ENCODE measurements around the gene TNFAIP3. TPM values are rescaled to one million over a fixed set of nuclear protein-coding genes. Genes with fewer than 3 reads are reported as not detected.
A peak's percentile ranks its signal among the peaks of the same experiment; 100 is the strongest.
"Not testable (repeated sequence)": the region's sequence is repeated elsewhere in the genome, so short reads cannot be mapped to it uniquely, and the experiment has no call there.

TNFAIP3 gene
- 4.6 TPM for total RNA-seq
- long read RNA-seq, partial matches to known transcripts = 5 of 8 reads
- long read RNA-seq, other reads (novel, unspliced or antisense) = 3 of 8 reads

DNA sequence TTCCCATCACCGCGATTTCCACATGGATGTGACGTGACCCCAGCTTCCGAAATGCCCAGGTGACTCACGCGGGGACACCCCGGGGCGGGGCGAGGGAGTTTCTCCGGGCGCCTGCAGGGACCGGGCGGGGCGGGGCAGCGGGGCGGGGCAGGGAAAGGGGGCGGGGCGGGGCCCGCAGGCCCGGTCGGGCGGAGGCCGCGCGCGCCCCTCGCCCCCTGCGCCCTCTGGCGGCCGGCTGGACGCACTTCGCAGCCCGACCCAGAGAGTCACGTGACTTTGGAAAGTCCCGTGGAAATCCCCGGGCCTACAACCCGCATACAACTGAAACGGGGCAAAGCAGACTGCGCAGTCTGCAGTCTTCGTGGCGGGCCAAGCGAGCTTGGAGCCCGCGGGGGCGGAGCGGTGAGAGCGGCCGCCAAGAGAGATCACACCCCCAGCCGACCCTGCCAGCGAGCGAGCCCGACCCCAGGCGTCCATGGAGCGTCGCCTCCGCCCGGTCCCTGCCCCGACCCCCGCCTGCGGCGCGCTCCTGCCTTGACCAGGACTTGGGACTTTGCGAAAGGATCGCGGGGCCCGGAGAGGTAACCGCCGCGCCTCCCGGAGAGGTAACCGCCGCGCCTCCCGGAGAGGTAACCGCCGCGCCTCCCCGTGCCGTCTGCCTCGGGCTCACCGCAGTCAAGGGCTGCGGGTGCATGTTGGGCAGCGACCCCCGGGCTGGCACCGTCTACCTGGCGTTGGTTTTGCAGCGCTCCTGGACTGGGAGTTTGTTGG is at the start of gene TNFAIP3:
TSS of gene TNFAIP3 (plus strand) at position 346 of the 771 bp plus-strand sequence. CDS start 3,969 bp downstream, outside the sequence.
- intact Hi-C loops (cut with DNase I) = loop anchor here (2.0 kb wide), 1 partner anchor 158 kb away; no protein-coding TSS in a partner anchor
- DNase-seq (peak; percentile 95), ATAC-seq (ENCODE audit: poor library complexity) (peak; percentile 93)

DNA sequence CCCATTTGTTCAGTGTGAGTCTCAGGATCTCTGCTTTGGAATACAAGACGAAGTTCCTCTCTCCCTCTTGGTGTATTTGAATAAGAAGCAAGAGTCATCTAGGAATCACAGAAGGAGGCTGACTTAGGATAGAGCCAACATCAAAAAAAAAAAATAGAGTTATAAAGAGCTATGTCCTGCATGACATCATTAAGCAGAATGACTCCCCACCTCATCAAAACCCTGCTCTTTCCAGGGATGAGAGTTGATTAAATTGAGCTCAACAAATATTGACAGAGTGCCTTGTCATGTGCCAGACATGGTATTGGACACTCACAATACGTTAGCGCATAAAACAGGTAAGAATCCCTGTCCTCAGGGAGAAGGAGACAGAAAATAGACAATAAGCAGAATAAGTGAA is 48.6 kb upstream of the TNFAIP3 start:
- intact Hi-C loops (cut with DNase I) = no loop called here
- ATAC-seq (ENCODE audit: poor library complexity) (no peak), DNase-seq (no peak)

DNA sequence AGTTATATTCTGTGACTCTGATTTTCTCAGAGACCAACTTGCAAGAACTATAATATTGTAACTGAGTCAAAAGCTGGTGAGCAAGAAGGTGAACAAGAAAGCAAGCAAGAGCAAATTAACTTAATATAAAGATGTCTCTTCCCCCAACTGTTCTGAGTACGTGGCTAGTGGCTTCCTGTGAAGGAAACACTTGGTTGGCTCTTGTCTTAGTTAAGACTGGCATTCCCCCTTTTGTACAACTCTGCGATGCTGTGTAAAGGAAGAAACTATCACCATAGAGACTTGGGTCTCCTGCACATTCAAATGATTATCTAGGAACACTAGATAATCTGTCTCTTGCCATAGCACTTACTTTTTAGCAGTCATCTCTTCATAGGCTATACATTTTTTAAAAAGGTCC is 47.3 kb upstream of the TNFAIP3 start:
- no peak for ATAC-seq (ENCODE audit: poor library complexity)
- intact Hi-C loops (cut with DNase I) = no loop called here

DNA sequence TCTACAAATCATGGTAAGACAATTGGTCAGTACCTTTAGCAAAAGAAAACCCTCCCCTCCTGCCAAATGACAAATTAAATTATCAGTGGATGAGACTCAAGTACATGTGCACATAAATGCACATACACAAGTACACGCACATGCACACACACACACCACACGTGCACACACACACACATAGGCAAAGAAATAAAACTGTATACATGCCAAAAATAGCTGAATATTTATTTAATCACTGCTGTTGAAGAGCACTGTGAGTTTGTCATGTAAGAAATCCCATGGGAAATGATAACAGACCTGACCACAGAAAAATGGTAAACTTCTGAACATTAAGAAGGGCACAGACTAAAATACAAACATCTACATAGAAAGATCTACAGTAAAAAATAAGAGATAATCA is 46.6 kb upstream of the TNFAIP3 start:
- intact Hi-C loops (cut with DNase I) = no loop called here
- ATAC-seq (ENCODE audit: poor library complexity) (no peak), DNase-seq (no peak)

More for the DNA sequence above, 47.3 kb upstream of the TNFAIP3 start:
- DNase-seq = no peak

GRCh38 chr6:137820952-137821351 is 46.1 kb upstream of the TNFAIP3 start:
- DNase-seq = no peak
- peak; percentile 62 for ATAC-seq (ENCODE audit: poor library complexity)
- intact Hi-C loops (cut with DNase I) = no loop called here

- no peak for ATAC-seq (ENCODE audit: poor library complexity)
- intact Hi-C loops (cut with DNase I) = no loop called here
These were observed 45.6 kb upstream of the TNFAIP3 start for GRCh38 chr6:137821491-137821890.

DNA sequence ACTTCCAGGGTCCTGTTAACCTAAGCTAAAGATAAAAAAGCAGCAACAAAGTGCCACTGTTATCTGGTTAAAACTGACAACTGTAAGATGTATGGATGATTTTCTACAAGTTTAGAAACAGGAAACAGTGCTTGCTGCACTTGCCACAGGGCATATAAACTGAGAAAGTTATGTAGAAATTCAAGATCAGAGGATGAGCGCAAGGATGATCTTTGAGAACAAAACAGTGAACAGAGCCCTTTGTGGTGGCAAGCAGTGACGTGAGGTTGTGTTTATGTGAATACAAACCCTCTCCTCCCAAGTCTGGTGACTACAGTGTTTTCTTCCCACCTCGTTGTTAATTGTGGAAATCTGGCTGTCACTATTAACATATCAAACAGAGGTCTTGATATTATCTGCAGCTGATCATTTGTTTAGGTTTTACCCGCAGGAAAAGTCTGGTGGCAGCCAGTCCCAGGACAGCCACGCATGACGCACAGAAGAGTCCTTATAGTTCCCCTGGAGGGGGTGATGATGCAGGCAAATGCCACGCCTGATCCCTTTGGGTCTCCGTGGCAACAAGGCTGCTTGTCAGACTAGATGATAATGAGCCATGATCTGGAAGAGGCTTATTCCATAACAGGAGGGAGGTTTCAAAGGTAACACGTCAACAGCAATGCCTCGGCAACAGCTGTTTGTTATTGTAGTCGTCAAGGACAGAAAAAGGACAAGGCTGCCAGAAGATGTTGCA is 43.1 kb upstream of the TNFAIP3 start:
- intact Hi-C loops (cut with DNase I) = no loop called here
- ATAC-seq (ENCODE audit: poor library complexity) (peak; percentile 88), DNase-seq (peak; percentile 81)

More at GRCh38 chr6:137821491-137821890, 45.6 kb upstream of the TNFAIP3 start:
- no peak for DNase-seq

DNA sequence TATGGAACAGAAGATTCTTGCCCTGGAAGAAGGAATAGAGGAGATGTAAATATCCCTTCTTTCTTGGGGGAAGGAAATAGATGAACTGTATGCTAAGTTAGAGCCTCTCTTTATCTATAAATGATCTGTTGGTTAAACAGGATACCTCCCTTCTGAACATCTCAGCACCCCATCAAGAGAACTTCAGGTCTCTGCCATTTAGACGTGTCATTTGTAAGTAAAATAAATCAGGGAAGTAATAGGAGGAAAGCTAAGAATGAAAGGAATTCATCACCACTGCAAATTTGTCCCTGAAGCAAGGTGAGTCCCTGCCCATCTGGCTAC is 42.5 kb upstream of the TNFAIP3 start:
- intact Hi-C loops (cut with DNase I) = no loop called here
- ATAC-seq (ENCODE audit: poor library complexity) (no peak), DNase-seq (no peak)

DNA sequence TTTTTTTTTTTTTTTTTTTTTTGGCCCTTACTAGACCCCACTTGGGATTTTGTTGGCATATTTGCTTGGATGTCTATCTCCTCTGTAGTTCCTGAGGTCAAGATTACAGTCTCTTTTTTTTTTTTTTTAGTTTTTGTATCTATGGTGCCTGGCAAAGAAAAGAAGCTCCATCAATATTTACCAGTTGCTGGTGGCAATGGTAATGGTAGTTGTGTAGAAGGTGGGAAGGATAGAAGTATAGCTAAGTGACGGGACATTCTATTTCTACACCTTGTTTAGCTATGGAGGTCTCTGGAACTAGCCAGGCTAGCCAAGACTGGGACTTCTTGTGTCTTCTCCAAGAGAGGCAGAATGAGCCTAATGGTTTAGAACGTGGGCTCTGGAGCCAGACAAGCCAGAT is 42.2 kb upstream of the TNFAIP3 start:
- intact Hi-C loops (cut with DNase I) = no loop called here
- ATAC-seq (ENCODE audit: poor library complexity) = peak; percentile 45
- no peak for DNase-seq

DNA sequence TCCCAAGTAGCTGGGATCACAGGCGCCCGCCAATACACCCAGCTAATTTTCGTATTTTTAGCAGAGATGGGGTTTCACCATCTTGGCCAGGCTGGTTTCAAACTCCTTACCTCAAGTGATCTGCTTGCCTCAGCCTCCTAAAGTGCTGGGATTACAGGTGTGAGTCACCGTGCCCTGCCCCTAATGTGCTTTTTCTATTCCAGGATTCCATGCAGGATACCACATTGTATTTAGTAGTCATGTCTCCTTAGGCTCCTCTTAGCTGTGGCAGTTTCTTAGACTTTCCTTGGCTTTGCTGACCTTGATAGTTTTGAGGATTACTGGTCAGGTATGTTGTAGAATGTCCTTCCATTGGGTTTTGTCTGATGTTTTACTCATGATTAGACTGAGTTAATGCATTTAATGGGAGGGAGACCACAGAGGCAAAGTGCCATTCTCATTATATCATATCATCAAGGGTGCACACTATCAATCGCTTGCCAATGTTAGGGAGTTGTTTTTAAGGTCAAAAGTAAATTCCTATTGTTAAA is 39.6 kb upstream of the TNFAIP3 start:
- no peak for ATAC-seq (ENCODE audit: poor library complexity)
- no peak for DNase-seq
- intact Hi-C loops (cut with DNase I) = no loop called here

DNA sequence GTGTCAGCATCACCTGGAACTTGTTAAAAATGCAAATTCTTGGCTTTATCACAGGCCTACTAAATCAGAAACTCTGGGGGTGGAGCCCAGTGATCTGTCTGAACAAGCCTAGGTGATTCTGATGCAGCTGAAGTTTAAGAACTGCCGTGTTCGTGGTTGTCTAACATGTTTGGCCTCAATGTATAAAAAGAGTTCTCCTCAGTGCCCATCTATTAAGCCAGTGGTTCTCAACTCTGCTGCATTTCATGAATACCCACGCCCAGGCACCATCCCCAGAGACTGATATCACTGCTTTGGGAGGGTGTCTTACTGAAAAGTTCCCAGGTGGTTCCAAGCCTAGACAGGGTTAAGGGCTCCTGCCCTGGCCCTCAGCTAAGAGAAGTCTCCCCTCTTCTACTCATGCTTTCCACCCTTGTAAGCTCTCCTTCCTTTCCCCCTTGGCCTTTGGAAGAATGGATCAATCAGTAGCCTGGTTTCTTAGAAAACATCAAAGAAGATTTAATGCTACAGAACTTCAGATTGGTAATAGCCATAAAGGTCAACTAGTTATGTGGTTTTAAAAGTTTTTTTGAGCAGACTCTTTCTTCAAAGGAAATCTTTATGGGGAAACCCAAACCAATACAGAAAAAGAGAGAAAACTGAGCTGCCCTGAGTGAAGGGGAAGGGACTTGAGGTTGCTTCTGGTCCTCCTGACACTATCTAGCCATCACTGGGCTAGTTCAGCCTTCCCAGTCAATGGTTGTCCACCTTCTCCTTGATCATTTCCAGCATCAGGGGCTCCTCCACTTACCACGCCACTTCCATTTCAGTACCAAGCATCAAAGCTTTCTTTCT is 38.9 kb upstream of the TNFAIP3 start:
- DNase-seq = no peak
- intact Hi-C loops (cut with DNase I) = no loop called here
- no peak for ATAC-seq (ENCODE audit: poor library complexity)

DNA sequence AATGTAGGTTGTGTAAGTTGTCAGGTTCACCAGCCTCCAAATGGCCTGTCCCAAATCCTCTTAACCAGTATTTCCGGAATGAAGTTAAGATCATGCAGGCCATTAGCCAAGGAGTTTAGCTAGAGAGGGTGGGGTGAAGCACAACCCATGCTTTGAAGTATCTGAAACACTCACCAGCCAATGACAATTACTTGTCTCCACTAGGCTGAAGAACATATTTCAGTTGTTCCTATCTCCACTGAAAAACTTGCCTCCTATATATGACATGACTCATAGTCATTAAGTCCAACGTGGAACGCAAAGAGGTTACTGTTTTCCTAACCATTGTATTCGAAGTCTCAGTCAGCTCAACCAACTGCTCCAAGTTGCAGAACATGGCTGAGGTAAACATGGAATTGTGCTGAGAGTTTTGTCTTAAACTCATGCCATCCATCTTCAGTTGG is 37.4 kb upstream of the TNFAIP3 start:
- ATAC-seq (ENCODE audit: poor library complexity) (no peak), DNase-seq (no peak)
- intact Hi-C loops (cut with DNase I) = no loop called here

DNA sequence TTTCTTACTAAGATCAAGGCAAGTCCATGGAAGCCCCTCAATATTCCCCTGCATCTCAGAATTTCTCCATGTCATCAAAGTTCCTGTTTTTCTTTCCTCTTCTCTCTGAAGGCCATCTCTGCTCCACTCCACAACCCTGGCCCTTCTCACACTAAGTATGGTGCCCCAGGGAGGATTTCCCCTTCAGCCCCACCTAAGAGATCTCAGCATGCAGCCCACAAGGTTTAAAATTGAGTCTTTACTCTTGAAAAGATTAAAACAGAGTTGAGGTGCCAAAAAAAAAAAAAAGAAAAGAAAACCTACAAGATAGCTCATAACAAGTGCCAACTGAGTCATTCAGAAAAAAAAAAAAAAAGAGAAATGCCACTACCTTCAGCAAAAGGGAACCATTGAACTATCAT is 36.5 kb upstream of the TNFAIP3 start:
- DNase-seq (no peak), ATAC-seq (ENCODE audit: poor library complexity) (no peak)
- intact Hi-C loops (cut with DNase I) = no loop called here

GRCh38 chr6:137832110-137832509 is 34.9 kb upstream of the TNFAIP3 start:
- DNase-seq = no peak
- no peak for ATAC-seq (ENCODE audit: poor library complexity)
- intact Hi-C loops (cut with DNase I) = no loop called here

DNA sequence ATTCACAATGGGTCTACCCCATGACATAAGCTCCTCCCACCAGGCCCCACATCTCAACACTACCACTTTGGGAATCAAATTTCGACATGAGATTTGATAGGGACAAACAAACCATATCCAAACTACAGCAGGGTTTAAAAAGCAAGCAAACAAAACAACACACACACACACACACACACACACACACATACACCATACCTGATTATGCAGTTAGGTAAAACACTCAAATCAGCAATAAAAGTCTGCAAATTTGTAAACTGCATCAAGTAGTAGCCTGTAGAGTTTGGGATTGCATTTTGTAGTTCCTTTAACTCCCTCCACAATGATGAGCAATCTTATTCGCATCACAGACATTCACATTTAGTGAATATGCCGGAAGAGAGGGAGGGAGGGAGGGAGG is 32.6 kb upstream of the TNFAIP3 start:
- no peak for DNase-seq
- ATAC-seq (ENCODE audit: poor library complexity) = no peak
- intact Hi-C loops (cut with DNase I) = no loop called here

- intact Hi-C loops (cut with DNase I) = no loop called here
- DNase-seq (no peak), ATAC-seq (ENCODE audit: poor library complexity) (no peak)
These were observed 30.3 kb upstream of the TNFAIP3 start for GRCh38 chr6:137836788-137837187.

- intact Hi-C loops (cut with DNase I); ATAC-seq (ENCODE audit: poor library complexity); DNase-seq: not testable (repeated sequence)
These were observed 29.0 kb upstream of the TNFAIP3 start for GRCh38 chr6:137838090-137838489.

DNA sequence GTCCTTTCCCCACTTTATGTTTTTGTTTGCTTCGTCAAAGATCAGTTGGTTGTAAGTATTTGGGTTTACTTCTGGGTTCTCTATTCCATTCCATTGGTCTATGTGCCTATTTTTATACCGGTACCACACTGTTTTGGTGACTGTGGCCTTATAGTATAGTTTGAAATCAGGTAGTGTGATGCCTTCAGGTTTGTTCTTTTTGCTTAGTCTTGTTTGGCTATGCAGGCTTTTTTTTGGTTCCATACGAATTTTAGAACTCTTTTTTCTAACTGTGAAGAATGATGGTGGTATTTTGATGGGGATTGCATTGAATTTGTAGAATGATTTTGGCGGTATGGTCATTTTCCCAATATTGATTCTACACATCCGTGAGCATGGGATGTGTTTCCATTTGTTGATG is 28.5 kb upstream of the TNFAIP3 start:
- intact Hi-C loops (cut with DNase I); DNase-seq; ATAC-seq (ENCODE audit: poor library complexity): not testable (repeated sequence)

GRCh38 chr6:137839076-137839475 is 28.0 kb upstream of the TNFAIP3 start:
- intact Hi-C loops (cut with DNase I) = no loop called here
- no peak for ATAC-seq (ENCODE audit: poor library complexity)
- no peak for DNase-seq
